Uterus (tissue), 4 donors: ENCODE data around the gene PITHD1. TPM values are rescaled to one million over a fixed set of nuclear protein-coding genes. Genes with fewer than 3 reads are reported as not detected.
A peak's percentile ranks its signal among the peaks of the same experiment; 100 is the strongest.

ENCODE experiments used
- DNase-seq, 2 donors: peaks; one replicate each; pipeline ENCODE4 v3.0.0-alpha.2; 2019 to 2020
- H3K27ac ChIP-seq, 2 donors: fragments of 200-600 bp; sonication (generic); 1 replicate in 1 of 2; 2 replicates in 1 of 2; pipeline ENCODE4 v1.5.1; 2016 to 2018
- H3K27me3 ChIP-seq, 2 donors: fragments of 200-600 bp; sonication (generic); one replicate each; pipeline ENCODE4 v1.5.1; 2018 to 2019; ENCODE audit warnings: control low read depth in 1 of 2
- H3K36me3 ChIP-seq, 2 donors: fragments of 200-600 bp; sonication (generic); one replicate each; pipeline ENCODE4 v1.5.1; 2019; ENCODE audit warnings: control low read depth in 1 of 2
- H3K4me1 ChIP-seq, 2 donors: fragments of 200-600 bp; sonication (generic); one replicate each; pipeline ENCODE4 v1.5.1; 2018 to 2019; ENCODE audit warnings: control low read depth in 1 of 2
- H3K4me3 ChIP-seq, 2 donors: fragments of 200-600 bp; sonication (generic); 1 replicate in 1 of 2; 2 replicates in 1 of 2; pipeline ENCODE4 v1.5.1; 2018 to 2019; ENCODE audit warnings: mild to moderate bottlenecking in 1 of 2
- H3K9me3 ChIP-seq, 2 donors: fragments of 200-600 bp; sonication (generic); one replicate each; pipeline ENCODE4 v1.5.1; 2019; ENCODE audit warnings: control low read depth in 1 of 2
- CTCF ChIP-seq, 4 experiments: fragments of 200-600 bp in 2 of 4; fragments of 450-650 bp in 2 of 4; sonication (generic) in 2 of 4; IDR thresholded peaks; one replicate each; pipeline ENCODE4 v1.5.1; 2016 to 2019; ENCODE audit warnings: antibody characterized with exemption in 4 of 4, mild to moderate bottlenecking in 2 of 4, moderate library complexity in 1 of 4
- POLR2A ChIP-seq, 2 donors: fragments of 450-650 bp; IDR thresholded peaks; one replicate each; pipeline ENCODE4 v1.6.1; 2016; ENCODE audit warnings: antibody characterized with exemption in 2 of 2, mild to moderate bottlenecking in 1 of 2, moderate library complexity in 1 of 2
- intact Hi-C: fragments of 100-400 bp; cut with DNase I; formaldehyde crosslinking; loops from one replicate; pipeline ENCODE4 v1.15.1; 2023; ENCODE audit warnings: low total_unique reads
- total RNA-seq, 4 donors: library from RNA; depleted of rRNA in 3 of 4; stranded (reverse); fragments of >200 nt in 3 of 4; gene quantifications; one replicate each; pipeline versions ENCODE4 v1.1.0 to v1.2.4, GENCODE V29; 2014 to 2023
- donor health status: DM: yes; HTN: yes; CAD: no.

The PITHD1 gene
- total RNA-seq, 4 donors from 2014 or later, result 27.4 to 59.0 (median 49.9) TPM

- intact Hi-C loops, result no loop called here
Measured at GRCh38 chr1:23759277-23759676, 18.9 kb upstream of the PITHD1 start.

GRCh38 chr1:23763041-23763577 is 15.1 kb upstream of the PITHD1 start:
- intact Hi-C loops, result no loop called here
- H3K27me3 ChIP-seq, result no peaks in the 10 kb centered on the region
- H3K4me3 ChIP-seq, result no peak overlapping the region
- no peaks in the 10 kb centered on the region for H3K4me1 ChIP-seq
- no peak overlapping the region for H3K27ac ChIP-seq
- TF ChIP-seq CTCF (IDR thresholded peaks at IDR 0.05), result no peak
- TF ChIP-seq POLR2A (IDR thresholded peaks at IDR 0.05), result no peak
- H3K9me3 ChIP-seq, result no peaks in the 10 kb centered on the region
- H3K36me3 ChIP-seq, result no peaks in the 10 kb centered on the region
- no peak for DNase-seq

More at GRCh38 chr1:23759277-23759676, 18.9 kb upstream of the PITHD1 start:
- DNase-seq, result no peak
- TF ChIP-seq CTCF (IDR thresholded peaks at IDR 0.05) (no peak), POLR2A (IDR thresholded peaks at IDR 0.05) (no peak)
- Histone ChIP-seq H3K27ac (no peak overlapping the region), H3K4me1 (no peaks in the 10 kb centered on the region), H3K4me3 (no peak overlapping the region), H3K9me3 (no peaks in the 10 kb centered on the region), H3K27me3 (no peaks in the 10 kb centered on the region), H3K36me3 (peaks cover 0 to 3% of the 10 kb centered on the region in 2 donors)

DNA sequence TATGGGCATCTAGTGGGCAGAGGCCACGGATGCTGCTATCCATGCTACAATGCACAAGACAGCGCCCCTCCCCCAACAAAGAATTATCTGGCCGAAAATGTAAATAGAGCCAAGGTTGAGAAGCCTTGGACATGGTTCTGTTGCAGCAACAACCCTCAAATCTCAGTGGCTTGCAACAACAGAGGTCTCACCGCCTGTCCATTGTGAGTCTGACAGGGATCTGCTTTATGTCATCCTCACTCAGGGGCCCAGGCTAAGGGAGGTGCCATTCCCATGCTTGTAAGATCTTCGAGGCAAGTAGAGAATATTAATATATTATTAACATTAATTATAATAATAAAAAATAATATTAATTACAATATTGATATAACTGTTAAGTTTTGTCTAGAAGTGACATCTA is 9.5 kb upstream of the PITHD1 start:
- DNase-seq, result no peak

GRCh38 chr1:23772049-23772853 is 6.0 kb upstream of the PITHD1 start:
- H3K4me1 ChIP-seq, result peaks cover 0 to 4% of the 10 kb centered on the region in 2 donors
- DNase-seq, result peak; percentile 84 to 85
- no peaks in the 10 kb centered on the region for H3K36me3 ChIP-seq
- no peak overlapping the region for H3K4me3 ChIP-seq
- H3K27ac ChIP-seq, result no peak overlapping the region
- no peaks in the 10 kb centered on the region for H3K9me3 ChIP-seq
- H3K27me3 ChIP-seq, result no peaks in the 10 kb centered on the region
- TF ChIP-seq CTCF (IDR thresholded peaks at IDR 0.05) (peak; percentile 73 to 88 (median 83)), POLR2A (IDR thresholded peaks at IDR 0.05) (no peak)
- intact Hi-C loops, result no loop called here

More for the DNA sequence above, 9.5 kb upstream of the PITHD1 start:
- Histone ChIP-seq H3K4me3 (no peak overlapping the region), H3K4me1 (no peaks in the 10 kb centered on the region), H3K27ac (no peak overlapping the region), H3K36me3 (no peaks in the 10 kb centered on the region), H3K9me3 (no peaks in the 10 kb centered on the region), H3K27me3 (no peaks in the 10 kb centered on the region)
- no peak for TF ChIP-seq CTCF (IDR thresholded peaks at IDR 0.05)
- no peak for TF ChIP-seq POLR2A (IDR thresholded peaks at IDR 0.05)
- intact Hi-C loops, result no loop called here

- H3K9me3 ChIP-seq, result no peaks in the 10 kb centered on the region
- no peak overlapping the region for H3K27ac ChIP-seq
- no peaks in the 10 kb centered on the region for H3K27me3 ChIP-seq
- H3K36me3 ChIP-seq, result no peaks in the 10 kb centered on the region
- peaks cover 0 to 6% of the 10 kb centered on the region in 2 donors for H3K4me1 ChIP-seq
- TF ChIP-seq CTCF (IDR thresholded peaks at IDR 0.05) (no peak), POLR2A (IDR thresholded peaks at IDR 0.05) (no peak)
- DNase-seq, result no peak
- no peak overlapping the region for H3K4me3 ChIP-seq
- intact Hi-C loops, result no loop called here
Measured at GRCh38 chr1:23772854-23773242, 5.4 kb upstream of the PITHD1 start.
